K562 (cell line): ENCODE measurements around the gene GBX1. TPM values are rescaled to one million over a fixed set of nuclear protein-coding genes. Genes with fewer than 3 reads are reported as not detected.

ENCODE experiments used
- ATAC-seq: fragments of 200-7000 bp; cut with Tn5 transposase; 3 replicates; pipeline ENCODE4 v1.9.1; 2020; ENCODE audit warnings: moderate library complexity
- BruUV-seq: library from RNA; stranded (reverse); fragments of 400-500 nt; replicated peaks from 2 replicates; lab custom pipeline; 2021; lab: Mats Ljungman, UMichigan
- CTCF ChIA-PET: fragments of 300-600 bp; formaldehyde crosslinking; extraction: SDS; loops from one replicate; lab custom pipeline; 2021; ENCODE audit warnings: low intra/inter-chr PET ratio; lab: Yijun Ruan, JAX
- POLR2A ChIA-PET: fragments of 300-600, 350-650 bp; sonication (Branson Sonifier 250); formaldehyde crosslinking; extraction: SDS; loops from one replicate; lab custom pipeline; 2021; ENCODE audit warnings: antibody characterized with exemption, inconsistent platforms; lab: Yijun Ruan, JAX
- DNase-seq, 4 experiments: peaks; one replicate each; pipeline versions ENCODE4 v3.0.0 to v3.0.0-alpha.2; 2011 to 2018; ENCODE audit warnings: low spot score in 3 of 4, mixed read lengths in 3 of 4; ENCODE audit errors: extremely low read depth in 1 of 4
- FAIRE-seq: peaks from 2 replicates; lab custom pipeline; 2011; peaks lifted over from hg19 to GRCh38; lab: Jason Lieb, UNC
- H2AFZ ChIP-seq: 2 replicates; pipeline ENCODE4 v1.6.0; 2011; ENCODE audit warnings: low read depth, low read length, control low read depth, inconsistent platforms
- H3K27ac ChIP-seq: fragments of 200-600 bp; 3 replicates; pipeline ENCODE4 v1.8.0; 2011; ENCODE audit warnings: low read depth, mild to moderate bottlenecking, control low read depth, inconsistent platforms, low read length, moderate library complexity, mixed read lengths; ENCODE audit errors: extremely low read depth
- H3K27me3 ChIP-seq, 2 experiments: fragments of 300-600 bp in 1 of 2; 2 replicates in 1 of 2; 3 replicates in 1 of 2; pipeline versions ENCODE4 v1.6.0 to v1.8.0; 2011; ENCODE audit warnings: inconsistent platforms in 2 of 2, low read length in 2 of 2, mild to moderate bottlenecking in 1 of 2, mixed read lengths in 1 of 2, moderate library complexity in 1 of 2; ENCODE audit not compliant: control insufficient read depth in 2 of 2, insufficient read depth in 2 of 2
- H3K36me3 ChIP-seq: fragments of 300-600 bp; 3 replicates; pipeline ENCODE4 v1.8.0; 2011; ENCODE audit warnings: mild to moderate bottlenecking, low read length, inconsistent platforms; ENCODE audit not compliant: control insufficient read depth, insufficient read depth
- H3K4me1 ChIP-seq, 2 experiments: fragments of 200-600 bp in 1 of 2; replicated peaks in 1 of 2; 2 replicates in 1 of 2; 3 replicates in 1 of 2; pipeline versions ENCODE4 v1.5.1 to v1.8.0; 2011; ENCODE audit warnings: inconsistent platforms in 2 of 2, low read length in 2 of 2, mild to moderate bottlenecking in 1 of 2, mixed read lengths in 1 of 2, moderate library complexity in 1 of 2; ENCODE audit not compliant: control insufficient read depth in 2 of 2, insufficient read depth in 2 of 2
- H3K4me2 ChIP-seq: 2 replicates; pipeline ENCODE4 v1.6.1; 2011; ENCODE audit warnings: low read length, control low read depth, inconsistent platforms, mixed read lengths; ENCODE audit not compliant: insufficient read depth
- H3K4me3 ChIP-seq: fragments of 200-600 bp; sonication (generic), shearing (Covaris generic); 2 replicates; pipeline ENCODE4 v1.5.1; 2016; ENCODE audit warnings: control low read depth, inconsistent platforms
- H3K79me2 ChIP-seq: fragments of 200-600 bp; 3 replicates; pipeline ENCODE4 v1.8.0; 2011; ENCODE audit warnings: low read length, inconsistent platforms; ENCODE audit not compliant: control insufficient read depth, insufficient read depth
- H3K9ac ChIP-seq, 2 experiments: 2 replicates each; pipeline versions ENCODE4 v1.6.0 to v1.6.1; 2011; ENCODE audit warnings: low read depth in 2 of 2, low read length in 2 of 2, control low read depth in 1 of 2, inconsistent platforms in 1 of 2, mild to moderate bottlenecking in 1 of 2, mixed read lengths in 1 of 2; ENCODE audit not compliant: insufficient read depth in 1 of 2
- H3K9me1 ChIP-seq: one replicate; pipeline ENCODE4 v1.6.0; 2011; ENCODE audit warnings: inconsistent platforms, mild to moderate bottlenecking, low read length, moderate library complexity; ENCODE audit not compliant: control insufficient read depth, insufficient read depth
- H3K9me3 ChIP-seq: replicated peaks from 2 replicates; pipeline ENCODE4 v1.5.1; 2011; ENCODE audit warnings: low read depth, low read length, inconsistent platforms; ENCODE audit not compliant: control insufficient read depth, insufficient read depth
- H4K20me1 ChIP-seq: replicated peaks from 2 replicates; pipeline ENCODE4 v1.6.1; 2011; ENCODE audit warnings: low read length, inconsistent platforms, mixed read lengths; ENCODE audit not compliant: control insufficient read depth, insufficient read depth
- CBFA2T3 ChIP-seq: fragments of 450-650 bp; IDR thresholded peaks from 2 replicates; pipeline ENCODE4 v1.6.1; 2017
- EGR1 ChIP-seq: fragments of 450-650 bp; conservative IDR thresholded peaks from 2 replicates; pipeline ENCODE4 v1.6.1; 2017; ENCODE audit warnings: mild to moderate bottlenecking
- EP300 ChIP-seq: IDR thresholded peaks from 2 replicates; pipeline ENCODE4 v1.6.1; 2012; ENCODE audit warnings: low read length, improper control_type of control experiment
- MAFF ChIP-seq: IDR thresholded peaks from 2 replicates; pipeline ENCODE4 v1.6.1; 2012; ENCODE audit warnings: low read length, improper control_type of control experiment
- POU5F1 ChIP-seq: fragments of 150-350 bp; IDR thresholded peaks from 2 replicates; pipeline ENCODE4 v1.6.1; 2014; ENCODE audit warnings: borderline replicate concordance, low read length, low read depth, mild to moderate bottlenecking; ENCODE audit not compliant: partially characterized antibody
- TAF15 ChIP-seq: fragments of 200-400 bp; formaldehyde crosslinking; IDR thresholded peaks from 2 replicates; pipeline ENCODE4 v1.6.1; 2017; ENCODE audit warnings: mild to moderate bottlenecking, low read depth, low read length, moderate library complexity
- WGBS: fragments of 100-300 bp; shearing (Covaris generic); methylation state at CpG from one replicate; pipeline ENCODE4 v1.1.6; 2016; ENCODE audit warnings: low coverage, mixed read lengths; ENCODE audit not compliant: insufficient coverage; ENCODE audit errors: missing lambda C conversion rate; 5-methylcytosine and 5-hydroxymethylcytosine counted together
- in situ Hi-C: fragments of 300-500 bp; cut with MboI; formaldehyde crosslinking; loops from 4 replicates; pipeline ENCODE4 v1.15.0; 2018; ENCODE audit warnings: inconsistent platforms, mixed read lengths
- intact Hi-C: fragments of 100-400 bp; cut with micrococcal nuclease; formaldehyde crosslinking; loops from 2 replicates; pipeline ENCODE4 v1.14.2; 2022
- polyA plus RNA-seq, 8 experiments: library from polyadenylated mRNA; depleted of rRNA in 4 of 8; stranded (reverse) in 5 of 8; unstranded in 3 of 8; fragments of >200 nt; fragmentation: Nextera tagmentation in 2 of 8; fragmentation: Illumina TruSeq in 1 of 8; extraction: Ambion mirVana in 2 of 8; extraction: Trizol in 1 of 8; gene quantifications; 2 replicates each; pipeline versions ENCODE4 v1.2.1 to v1.2.3, GENCODE V29; 2011 to 2014; ENCODE audit warnings: inconsistent platforms in 1 of 8, missing spikeins in 1 of 8
- total RNA-seq, 7 experiments: library from RNA; depleted of rRNA in 6 of 7; stranded (reverse); fragments of >200 nt in 6 of 7; fragmentation: Illumina TruSeq in 2 of 7; extraction: Trizol in 2 of 7; gene quantifications; 2 replicates each; pipeline versions ENCODE4 v1.2.1 to v1.2.3, GENCODE V29; 2011 to 2021; ENCODE audit warnings: low replicate concordance in 1 of 7

Gene GBX1
- total and polyA plus RNA-seq, 9 of the 15 experiments (the other 6 are each of a cell fraction or from before 2014, with no cell fraction given), result not detected

- Histone ChIP-seq H4K20me1 (peaks cover 4% of the 10 kb centered on the region; the same call in 1 of the 2 replicates), H2AFZ (no peak overlapping the region)
- no peak for FAIRE-seq
- POLR2A ChIA-PET, result interaction anchor here (1.4 to 2.3 kb wide), 3 partner anchors 9 to 30 kb away, joined by 3 to 14 read pairs (median 7); no protein-coding TSS in a partner anchor
- in situ Hi-C loops, result no loop called here
- TF ChIP-seq TAF15 (no peak), EP300 (no peak)
- TF ChIP-seq, all 486 proteins: peak for 0
- 0 out of 4 replicates have a peak overlapping the region, but pooled peaks of 1 of the 2 experiments have one; percentile 0 for H3K9ac ChIP-seq
- no peaks in the 10 kb centered on the region for H3K9me3 ChIP-seq
- H3K79me2 ChIP-seq, result no peaks in the 10 kb centered on the region
- no peaks in the 10 kb centered on the region for H3K27me3 ChIP-seq
- CTCF ChIA-PET, result interaction anchor here (1.1 kb wide), 1 partner anchor 163 kb away, joined by 3 read pairs; no protein-coding TSS in a partner anchor
- no peak overlapping the region for H3K4me2 ChIP-seq
- H3K4me1 ChIP-seq, result peaks cover 0 to 38% of the 10 kb centered on the region in 2 experiments; a peak in 2 of 5 replicates
- H3K36me3 ChIP-seq, result peaks cover 91% of the 10 kb centered on the region
- ATAC-seq (no peak), DNase-seq (no peak)
- intact Hi-C loops, result no loop called here
- WGBS, result 93% methylated on average over 9 of the region's 9 CpGs
- no peak overlapping the region for H3K27ac ChIP-seq
- H3K9me1 ChIP-seq, result peaks cover 5% of the 10 kb centered on the region
- H3K4me3 ChIP-seq, result no peak overlapping the region
- BruUV-seq, result no TSS peak
Observed at GRCh38 chr7:151139791-151140190, 27.7 kb downstream of the GBX1 start.

GRCh38 chr7:151139071-151139790 is 28.3 kb downstream of the GBX1 start:
- CTCF ChIA-PET, result interaction anchor here (0.6 to 1.1 kb wide), 3 partner anchors 23 to 315 kb away, joined by 3 read pairs; no protein-coding TSS in a partner anchor
- FAIRE-seq (no peak), DNase-seq (no peak), ATAC-seq (no peak; the same call in 2 of the 3 replicates)
- no peak for TF ChIP-seq EGR1
- TF ChIP-seq CBFA2T3, result no peak
- TF ChIP-seq POU5F1, result no peak
- no peak for TF ChIP-seq MAFF
- Histone ChIP-seq H3K4me1 (peaks cover 0 to 38% of the 10 kb centered on the region in 2 experiments; a peak in 2 of 5 replicates), H3K79me2 (no peaks in the 10 kb centered on the region), H4K20me1 (peaks cover 4% of the 10 kb centered on the region; the same call in 1 of the 2 replicates), H3K4me2 (no peak overlapping the region), H3K9ac (0 out of 4 replicates have a peak overlapping the region, but pooled peaks of 1 of the 2 experiments have one; percentile 21), H3K27me3 (no peaks in the 10 kb centered on the region), H2AFZ (no peak overlapping the region), H3K4me3 (no peak overlapping the region), H3K9me3 (no peaks in the 10 kb centered on the region), H3K9me1 (peaks cover 5% of the 10 kb centered on the region), H3K27ac (no peak overlapping the region), H3K36me3 (peaks cover 95% of the 10 kb centered on the region)
- POLR2A ChIA-PET, result interaction anchor here (0.6 to 2.3 kb wide), 6 partner anchors 9 to 1644 kb away, joined by 3 to 14 read pairs (median 5); no protein-coding TSS in a partner anchor
- in situ Hi-C loops, result no loop called here
- intact Hi-C loops, result no loop called here
- WGBS, result 88% methylated on average over 17 of the region's 18 CpGs
- BruUV-seq, result no TSS peak
